Tongue (tissue), 2 donors: ENCODE results near the gene STK31. TPM values are rescaled to one million over a fixed set of nuclear protein-coding genes. Genes with fewer than 3 reads are reported as not detected.
"Not testable (repeated sequence)": the region's sequence is repeated elsewhere in the genome, so short reads cannot be mapped to it uniquely, and the experiment has no call there.

ENCODE experiments used
- DNase-seq: peaks from one replicate; pipeline ENCODE4 v3.0.0-alpha.2; 2015
- total RNA-seq: library from RNA; depleted of rRNA; stranded (reverse); fragments of >200 nt; gene quantifications from one replicate; pipeline ENCODE4 v1.2.3, GENCODE V29; 2014

The STK31 gene
- total RNA-seq, 1 donor from 2014 or later, result 0.21 TPM

DNA sequence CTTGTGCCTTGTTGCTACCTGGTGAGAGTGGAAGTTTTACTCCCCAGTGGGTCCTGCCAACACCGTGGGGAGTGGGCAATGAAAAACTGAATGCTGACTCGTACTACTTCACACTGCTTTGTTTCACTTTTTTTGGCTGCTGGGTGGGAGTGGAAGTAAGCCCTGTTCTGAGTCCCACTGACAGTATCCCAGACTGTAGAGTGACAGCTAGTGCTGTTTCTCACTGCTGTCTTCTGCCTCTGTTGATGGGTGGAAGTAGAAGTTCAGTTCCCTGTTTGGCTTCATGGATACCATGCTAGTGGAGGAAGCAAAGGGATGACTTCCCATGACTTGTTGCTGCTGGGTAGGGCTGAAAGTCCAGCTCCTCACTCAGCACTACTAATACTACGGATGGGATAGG, 98.4 kb downstream of the STK31 start:
- DNase-seq, result no peak

DNA sequence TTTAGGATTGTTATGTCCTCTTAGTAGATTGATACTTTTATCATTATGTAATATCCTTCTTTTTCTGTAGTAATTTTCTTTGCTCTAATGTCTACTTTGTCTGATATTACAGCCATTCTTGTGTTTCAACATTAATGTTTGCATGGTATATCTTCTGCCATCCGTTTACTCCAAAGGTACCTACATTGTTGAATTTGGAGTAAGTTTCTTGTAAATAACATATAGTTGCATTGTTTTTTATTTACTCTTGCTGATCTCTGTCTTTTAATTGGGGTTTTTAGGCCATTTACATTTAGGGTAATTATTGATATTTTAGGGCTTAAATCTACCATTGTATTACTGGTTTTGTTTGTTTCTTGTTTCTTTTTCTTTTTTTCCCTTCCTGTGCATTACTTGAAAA, 100.1 kb downstream of the STK31 start:
- DNase-seq, result no peak

DNA sequence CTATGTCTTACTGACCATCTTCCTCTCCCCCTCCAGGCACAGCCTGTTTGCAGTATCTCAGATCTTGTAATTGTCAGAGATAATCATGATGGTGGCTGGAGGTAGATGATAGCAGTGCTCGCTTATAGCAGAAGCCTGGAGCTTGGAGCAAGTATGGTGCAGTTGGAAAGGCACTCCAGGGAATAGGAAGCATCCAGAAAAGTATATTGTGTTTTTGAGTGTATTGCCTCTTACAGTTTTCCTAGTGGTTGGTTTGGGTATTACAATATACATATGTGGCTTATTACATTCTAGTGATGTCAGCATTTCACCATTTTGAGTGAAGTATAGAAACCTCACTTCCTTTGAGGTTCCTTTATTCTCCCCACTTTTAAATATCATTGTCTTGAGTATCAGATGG, 101.5 kb downstream of the STK31 start:
- DNase-seq, result no peak

DNA sequence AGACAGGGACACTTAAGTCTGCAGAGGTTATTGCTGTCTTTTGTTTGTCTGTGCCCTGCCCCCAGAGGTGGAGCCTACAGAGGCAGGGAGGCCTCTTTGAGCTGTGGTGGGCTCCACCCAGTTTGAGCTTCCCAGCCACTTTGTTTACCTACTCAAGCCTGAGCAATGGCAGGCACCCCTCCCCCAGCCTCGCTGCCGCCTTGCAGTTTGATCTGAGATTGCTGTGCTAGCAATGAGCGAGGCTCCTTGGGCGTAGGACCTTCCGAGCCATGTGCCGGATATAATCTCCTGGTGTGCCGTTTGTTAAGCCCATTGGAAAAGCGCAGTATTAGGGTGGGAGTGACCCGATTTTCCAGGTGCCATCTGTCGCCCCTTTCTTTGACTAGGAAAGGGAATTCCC, 118.1 kb downstream of the STK31 start:
- DNase-seq, result not testable (repeated sequence)

DNA sequence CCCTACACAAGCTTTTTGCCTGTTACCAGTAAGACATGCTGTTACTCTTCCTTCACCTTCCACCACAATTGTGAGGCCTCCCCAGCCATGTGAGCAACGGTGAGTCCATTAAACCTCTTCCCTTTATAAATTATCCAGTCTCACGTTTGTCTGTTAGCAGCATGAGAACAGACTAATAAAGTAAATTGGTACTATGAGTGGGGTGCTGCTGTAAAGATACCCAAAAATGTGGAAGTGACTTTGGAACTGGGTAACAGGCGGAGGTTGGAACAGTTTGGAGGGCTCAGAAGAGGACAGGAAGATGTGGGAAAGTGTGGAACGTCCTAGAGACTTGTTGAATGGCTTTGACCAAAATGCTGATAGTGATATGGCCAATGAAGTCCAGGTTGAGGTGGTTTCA, 122.7 kb downstream of the STK31 start:
- not testable (repeated sequence) for DNase-seq

DNA sequence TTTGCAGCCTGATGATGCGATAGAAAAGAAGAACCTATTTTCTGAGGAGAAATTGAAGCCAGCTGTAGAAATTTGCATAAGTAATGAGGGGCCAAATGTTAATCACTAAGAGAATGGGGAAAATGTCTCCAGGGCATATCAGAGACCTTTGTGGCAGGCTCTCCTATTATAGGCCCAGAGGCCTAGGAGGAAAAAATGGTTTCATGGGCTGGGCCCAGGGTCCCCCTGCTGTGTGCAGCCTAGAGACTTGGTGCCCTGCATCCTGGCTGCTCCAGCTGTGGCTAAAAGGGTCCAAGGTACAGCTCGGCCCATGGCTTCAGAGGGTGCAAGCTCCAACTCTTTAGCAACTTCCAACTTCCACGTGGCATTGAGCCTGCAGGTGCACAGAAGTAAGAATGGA, 123.4 kb downstream of the STK31 start:
- DNase-seq, result no peak

DNA sequence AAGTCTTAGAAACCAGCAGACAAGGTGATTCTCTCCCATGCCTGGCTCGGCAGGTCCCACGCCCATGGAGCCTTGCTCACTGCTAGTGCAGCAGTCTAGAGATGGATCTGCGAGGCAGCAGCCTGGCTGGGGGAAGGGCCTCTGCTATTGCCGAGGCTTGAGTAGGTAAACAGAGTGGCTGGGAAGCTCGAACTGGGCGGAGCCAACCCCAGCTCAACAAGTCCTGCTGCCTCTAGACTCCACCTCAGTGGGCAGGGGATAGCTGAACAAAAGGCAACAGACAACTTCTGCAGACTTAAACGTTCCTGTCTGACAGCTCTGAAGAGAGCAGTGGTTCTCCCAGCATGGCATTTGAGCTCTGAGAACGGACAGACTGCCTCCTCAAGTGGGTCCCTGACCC, 134.8 kb downstream of the STK31 start:
- not testable (repeated sequence) for DNase-seq

DNA sequence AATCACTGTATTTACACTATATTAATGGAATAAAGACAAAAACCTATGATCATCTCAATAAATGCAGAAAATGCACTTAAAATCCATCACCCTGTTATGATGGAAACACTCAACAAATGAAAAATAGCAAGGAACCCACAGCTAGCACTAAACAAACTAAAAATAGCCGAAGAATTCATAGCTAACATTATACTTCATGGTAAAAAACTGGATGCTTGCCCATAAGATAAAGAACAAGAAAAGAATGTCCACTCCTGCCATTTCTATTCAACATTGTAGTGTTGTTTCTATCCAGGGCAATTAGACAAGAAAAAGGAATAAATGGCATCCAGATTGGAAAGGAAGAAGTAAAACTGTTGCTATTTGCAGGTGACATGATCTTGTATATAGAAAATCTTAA, 142.1 kb downstream of the STK31 start:
- DNase-seq, result no peak

DNA sequence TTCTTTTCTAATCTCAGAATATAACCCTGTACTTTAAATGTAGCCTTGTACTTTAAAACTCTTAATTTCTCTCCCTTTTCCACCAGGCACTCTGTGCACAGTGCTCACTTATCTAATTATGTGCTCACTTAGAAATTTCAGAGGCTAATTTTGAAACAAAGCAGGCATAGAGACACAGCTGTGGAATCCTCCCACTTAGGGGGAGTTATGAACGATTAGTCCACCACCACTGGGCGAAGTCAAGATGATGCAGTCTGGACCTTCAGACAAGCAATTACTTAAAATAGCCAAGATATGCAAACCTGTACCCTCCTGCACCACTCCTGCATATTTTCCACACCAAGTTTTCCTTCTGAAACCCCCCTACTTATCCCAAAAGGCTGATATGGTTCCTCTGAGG, 143.0 kb downstream of the STK31 start:
- DNase-seq, result no peak

DNA sequence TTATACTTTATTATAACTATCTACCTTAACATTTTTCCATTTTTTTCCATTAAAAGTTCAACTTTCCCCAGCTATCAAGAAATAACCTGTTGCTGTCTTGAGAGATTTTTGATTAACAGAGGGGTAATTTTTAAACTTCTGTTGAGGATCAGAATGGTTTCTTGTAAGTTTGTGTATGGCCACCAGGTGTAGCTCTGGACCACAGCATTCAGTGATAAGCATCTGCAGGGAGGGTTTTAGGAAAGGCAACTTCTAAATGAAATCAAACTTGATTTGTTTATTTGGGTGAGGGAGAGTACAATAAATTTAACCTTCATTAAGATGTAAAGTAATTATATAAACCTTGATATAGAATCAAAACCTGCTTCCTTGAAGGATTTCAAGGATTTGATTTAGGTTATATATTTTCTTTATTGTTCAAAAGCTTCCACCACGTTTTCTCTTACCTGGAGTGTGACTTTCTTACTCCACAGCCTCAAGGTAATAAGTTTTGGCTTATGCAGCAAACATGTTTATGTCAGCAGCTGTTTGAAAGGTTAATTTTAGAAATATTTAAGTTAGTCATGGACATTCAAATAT, 153.3 kb downstream of the STK31 start:
- DNase-seq, result peak; percentile 70

DNA sequence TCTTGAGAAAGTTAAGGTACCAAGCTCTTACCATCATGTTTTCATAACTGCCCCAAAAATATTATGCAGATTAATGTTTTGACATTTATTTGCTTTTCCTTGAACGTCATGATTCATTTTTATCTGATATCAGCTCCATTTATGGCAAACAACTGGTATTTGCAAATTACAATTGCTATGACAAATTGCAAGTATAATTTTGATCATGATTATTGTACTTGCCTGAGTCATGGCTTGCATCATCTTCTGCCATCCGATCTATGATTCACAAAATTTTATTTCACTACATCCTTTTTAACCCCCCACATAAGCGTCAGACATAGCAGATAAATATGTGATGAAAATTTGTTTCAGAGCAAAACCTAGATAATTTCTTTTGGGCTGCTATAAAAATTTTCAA, 155.0 kb downstream of the STK31 start:
- no peak for DNase-seq

DNA sequence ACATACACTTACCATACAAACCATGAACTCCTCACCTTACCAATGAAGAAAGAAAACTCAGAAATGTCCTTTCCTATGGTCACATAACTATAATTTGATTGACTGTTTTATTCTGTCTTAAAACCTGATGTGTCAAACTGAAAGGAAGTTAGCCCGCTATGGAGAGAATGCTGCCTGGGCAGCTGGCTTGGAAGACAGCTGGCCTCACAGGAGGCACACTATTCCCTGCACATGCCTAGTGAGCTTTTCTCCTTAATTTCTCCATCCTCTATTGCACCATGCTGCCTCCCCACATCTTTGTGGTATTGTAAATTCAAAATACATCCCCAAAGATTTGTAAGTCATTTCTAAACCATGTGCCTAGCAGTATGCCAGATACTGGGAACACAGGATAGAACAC, 163.3 kb downstream of the STK31 start:
- DNase-seq, result peak; percentile 30

DNA sequence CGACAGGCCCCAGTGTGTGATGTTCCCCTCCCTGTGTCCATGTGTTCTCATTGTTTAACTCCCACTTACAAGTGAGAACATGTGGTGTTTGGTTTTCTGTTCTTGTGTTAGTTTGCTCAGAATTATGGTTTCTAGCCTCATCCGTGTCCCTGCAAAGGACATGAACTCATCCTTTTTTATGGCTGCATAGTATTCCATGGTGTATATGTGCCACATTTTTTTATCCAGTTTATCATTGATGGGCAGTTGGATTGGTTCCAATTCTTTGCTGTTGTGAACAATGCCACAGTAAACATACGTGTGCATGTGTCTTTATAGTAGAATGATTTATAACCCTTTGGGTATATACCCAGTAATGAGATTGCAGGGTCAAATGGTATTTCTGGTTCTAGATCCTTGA, 166.5 kb downstream of the STK31 start:
- not testable (repeated sequence) for DNase-seq

Other genes starting within 250 kb of the STK31 start
- 37.7 TPM for gene IGF2BP3, start 239.7 kb upstream of the STK31 start, total RNA-seq
- gene TRA2A, start 178.2 kb upstream of the STK31 start, total RNA-seq, result 56.5 TPM
- 19.5 TPM for gene CCDC126, start 112.8 kb upstream of the STK31 start, total RNA-seq
- gene FAM221A, start 30.0 kb upstream of the STK31 start, total RNA-seq, result 2.7 TPM